GF-D8 (cell line): ENCODE data around the gene FDX2.
"Not testable (repeated sequence)": the region's sequence is repeated elsewhere in the genome, so short reads cannot be mapped to it uniquely, and the experiment has no call there.

Experiments used
- DNase-seq: peaks from one replicate; lab custom pipeline; 2025; lab: John Stamatoyannopoulos, UW

Gene FDX2

DNA sequence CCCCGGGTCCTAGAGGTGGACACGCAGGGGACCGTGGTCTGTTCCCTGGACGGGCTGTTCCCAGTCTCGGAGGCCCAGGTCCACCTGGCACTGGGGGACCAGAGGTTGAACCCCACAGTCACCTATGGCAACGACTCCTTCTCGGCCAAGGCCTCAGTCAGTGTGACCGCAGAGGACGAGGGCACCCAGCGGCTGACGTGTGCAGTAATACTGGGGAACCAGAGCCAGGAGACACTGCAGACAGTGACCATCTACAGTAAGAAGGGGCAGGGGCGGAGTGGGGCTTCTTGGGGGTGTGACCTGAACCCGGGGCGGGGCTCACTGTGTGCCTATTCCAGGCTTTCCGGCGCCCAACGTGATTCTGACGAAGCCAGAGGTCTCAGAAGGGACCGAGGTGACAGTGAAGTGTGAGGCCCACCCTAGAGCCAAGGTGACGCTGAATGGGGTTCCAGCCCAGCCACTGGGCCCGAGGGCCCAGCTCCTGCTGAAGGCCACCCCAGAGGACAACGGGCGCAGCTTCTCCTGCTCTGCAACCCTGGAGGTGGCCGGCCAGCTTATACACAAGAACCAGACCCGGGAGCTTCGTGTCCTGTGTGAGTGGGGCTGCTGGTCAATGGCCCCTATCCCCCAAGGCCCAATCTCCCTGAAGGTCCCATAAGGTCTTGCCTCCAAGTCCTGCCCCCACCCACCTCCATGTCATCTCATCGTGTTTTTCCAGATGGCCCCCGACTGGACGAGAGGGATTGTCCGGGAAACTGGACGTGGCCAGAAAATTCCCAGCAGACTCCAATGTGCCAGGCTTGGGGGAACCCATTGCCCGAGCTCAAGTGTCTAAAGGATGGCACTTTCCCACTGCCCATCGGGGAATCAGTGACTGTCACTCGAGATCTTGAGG is 31.5 kb downstream of the FDX2 start:
- no peak for DNase-seq

DNA sequence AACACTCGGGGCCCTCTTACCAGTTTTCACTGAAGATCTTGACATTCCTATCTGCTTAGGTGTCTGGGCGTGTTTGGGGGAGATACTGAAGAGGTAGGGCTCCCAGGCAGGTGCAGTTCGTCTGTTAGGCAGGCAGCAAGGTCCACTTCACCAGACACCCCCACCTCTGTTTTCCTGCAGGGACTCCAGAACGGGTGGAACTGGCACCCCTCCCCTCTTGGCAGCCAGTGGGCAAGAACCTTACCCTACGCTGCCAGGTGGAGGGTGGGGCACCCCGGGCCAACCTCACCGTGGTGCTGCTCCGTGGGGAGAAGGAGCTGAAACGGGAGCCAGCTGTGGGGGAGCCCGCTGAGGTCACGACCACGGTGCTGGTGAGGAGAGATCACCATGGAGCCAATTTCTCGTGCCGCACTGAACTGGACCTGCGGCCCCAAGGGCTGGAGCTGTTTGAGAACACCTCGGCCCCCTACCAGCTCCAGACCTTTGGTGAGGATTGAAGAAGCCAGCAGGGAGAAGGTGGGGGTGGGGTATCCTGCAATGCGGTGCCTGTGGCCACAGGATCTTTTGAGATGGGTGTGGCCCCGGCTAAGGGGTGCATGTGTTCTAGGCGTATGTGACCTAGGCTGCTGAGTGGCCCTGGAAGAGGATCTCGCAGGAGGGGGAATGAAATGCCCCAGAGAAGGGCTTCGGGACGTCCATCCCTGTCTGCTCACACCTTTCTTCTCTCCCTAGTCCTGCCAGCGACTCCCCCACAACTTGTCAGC is 32.3 kb downstream of the FDX2 start:
- DNase-seq, result no peak

DNA sequence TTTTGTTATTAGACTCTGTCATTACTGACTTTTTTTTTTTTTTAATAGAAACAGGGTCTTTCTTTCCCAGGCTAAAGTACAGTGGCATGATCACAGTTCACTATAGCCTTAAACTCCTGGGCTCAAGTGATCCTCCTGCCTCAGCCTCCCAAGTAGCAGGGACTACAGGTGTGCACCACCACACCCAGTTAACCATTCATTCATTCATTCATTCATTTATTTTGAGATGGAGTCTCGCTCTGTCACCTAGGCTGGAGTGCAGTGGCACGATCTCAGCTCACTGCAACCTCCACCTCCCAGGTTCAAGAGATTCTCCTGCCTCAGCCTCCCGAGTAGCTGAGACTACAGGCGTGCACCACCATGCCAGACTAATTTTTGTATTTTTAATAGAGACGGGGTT is 33.8 kb downstream of the FDX2 start:
- DNase-seq, result not testable (repeated sequence)

DNA sequence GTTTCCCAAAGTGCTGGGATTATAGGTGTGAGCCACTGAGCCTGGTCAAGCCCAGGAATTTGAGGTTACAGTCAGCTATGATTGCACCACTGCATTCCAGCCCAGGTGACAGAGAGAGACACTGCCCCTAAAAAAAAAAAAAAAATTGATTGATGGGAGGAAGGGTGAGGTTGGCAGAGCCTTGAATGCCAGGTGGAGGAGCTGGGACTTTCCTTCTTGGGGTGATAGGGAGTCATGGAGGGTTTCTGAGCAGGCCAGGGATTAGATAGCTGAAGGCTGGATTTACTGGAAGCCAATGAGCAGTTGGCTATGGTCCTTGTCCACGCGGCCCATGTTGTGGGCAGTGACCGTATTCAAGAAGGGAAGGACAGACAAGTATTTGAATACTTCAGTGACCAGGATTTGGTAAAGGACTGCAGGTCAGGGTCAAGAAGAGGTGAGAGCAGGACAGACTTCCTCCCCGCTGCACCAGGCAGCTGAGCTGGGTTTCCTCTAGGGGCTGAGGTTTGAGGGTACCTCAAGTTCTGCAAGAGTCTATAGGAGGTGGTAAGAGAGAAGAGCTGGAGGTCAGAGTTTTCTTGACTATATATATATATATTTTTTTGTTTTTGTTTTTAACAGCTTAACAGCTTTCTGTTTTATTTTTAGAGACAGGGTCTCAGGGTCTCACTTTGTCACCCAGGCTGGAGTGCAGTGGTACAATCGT is 35.9 kb downstream of the FDX2 start:
- DNase-seq, result peak; percentile 36

DNA sequence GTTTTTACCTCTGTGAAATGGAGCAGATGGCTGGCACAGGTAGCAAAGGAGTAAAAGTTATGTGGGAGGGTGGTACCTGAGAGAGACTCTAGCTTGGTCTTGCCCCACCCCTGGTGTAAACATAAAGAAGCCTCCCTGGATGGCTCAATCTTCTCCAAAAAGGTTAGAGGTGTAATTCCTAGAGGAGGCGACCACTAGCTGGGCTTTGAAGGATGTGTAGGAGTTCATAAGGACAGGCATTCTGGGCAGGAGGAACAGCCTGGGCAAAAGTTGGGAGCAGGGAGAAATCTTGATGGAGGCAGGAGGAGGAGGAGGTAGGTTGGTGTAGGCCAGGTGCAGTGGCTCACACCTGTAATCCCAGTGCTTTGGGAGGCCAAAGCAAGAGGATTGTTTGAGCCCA is 36.9 kb downstream of the FDX2 start:
- no peak for DNase-seq

DNA sequence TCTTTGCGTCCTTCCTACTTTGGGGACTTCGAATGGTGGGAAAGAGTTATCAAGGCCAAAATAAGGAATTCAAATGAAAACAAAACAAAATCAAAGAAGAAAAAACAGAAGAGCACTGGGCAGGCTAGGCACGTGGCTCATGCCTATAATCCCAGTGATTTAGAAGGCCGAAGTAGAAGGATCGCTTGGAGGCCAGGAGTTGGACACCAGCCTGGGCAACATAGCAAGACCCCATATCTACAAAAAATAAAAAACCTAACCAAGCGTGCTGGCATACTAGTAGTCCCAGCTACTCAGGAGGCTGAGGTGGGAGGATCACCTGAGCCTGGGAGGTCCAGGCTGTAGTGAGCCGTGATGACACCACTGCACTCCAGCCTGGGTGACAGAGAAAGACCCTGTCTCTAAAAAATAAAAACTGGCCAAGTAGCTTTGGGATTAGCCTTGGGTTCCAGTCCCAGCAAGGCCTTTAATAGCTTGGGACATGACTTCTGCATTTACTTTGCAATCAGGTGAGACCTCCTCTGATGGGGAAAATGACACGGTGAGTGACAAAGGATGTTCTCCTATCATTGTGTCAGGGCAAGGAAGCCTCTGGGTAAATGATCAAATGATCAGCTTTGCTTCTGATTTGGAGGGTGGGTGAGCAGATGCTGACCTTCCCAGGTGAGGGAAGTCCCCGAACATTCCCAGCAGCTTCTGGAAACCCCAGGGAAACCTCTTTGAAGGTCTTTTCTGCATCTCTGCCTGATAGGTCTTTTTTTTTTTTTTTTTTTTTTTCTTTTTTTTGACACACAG is 37.8 kb downstream of the FDX2 start:
- no peak for DNase-seq

DNA sequence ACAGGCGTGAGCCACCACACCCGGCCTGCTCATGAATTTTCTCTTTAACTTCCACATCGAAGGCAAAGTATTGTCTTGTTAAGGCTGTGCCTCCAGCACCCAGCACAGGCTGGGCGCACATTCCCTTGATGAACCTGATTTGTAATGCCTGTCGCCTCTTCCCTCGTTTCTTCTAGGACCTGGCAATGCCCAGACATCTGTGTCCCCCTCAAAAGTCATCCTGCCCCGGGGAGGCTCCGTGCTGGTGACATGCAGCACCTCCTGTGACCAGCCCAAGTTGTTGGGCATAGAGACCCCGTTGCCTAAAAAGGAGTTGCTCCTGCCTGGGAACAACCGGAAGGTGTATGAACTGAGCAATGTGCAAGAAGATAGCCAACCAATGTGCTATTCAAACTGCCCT is 41.2 kb downstream of the FDX2 start:
- no peak for DNase-seq

DNA sequence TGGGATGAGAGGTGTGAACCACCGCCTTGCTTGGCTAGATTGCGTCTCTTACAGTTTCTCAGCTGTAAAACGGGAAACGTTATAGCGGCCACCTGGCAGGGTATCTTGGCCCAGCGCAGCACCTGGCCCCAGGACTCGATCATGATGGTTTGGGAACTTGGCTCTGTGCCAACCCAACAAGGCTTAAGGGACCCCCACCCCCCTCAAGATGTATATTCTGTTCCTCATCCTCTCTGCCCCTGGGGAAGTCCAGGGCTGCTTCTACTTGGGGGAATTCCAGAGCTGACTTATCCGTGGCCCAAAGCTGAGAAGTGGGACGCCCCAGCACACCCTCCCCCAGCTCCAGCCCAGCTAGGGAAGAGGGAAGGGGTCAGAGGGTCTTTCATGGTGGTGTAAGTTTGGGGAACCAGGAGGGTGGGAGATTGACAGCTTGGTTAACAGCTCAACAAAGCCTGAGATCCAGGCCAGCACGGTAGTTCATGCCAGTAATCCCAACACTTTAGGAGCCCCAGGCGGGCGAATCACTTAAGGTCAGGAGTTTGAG is 44.2 kb downstream of the FDX2 start:
- DNase-seq, result peak; percentile 30

DNA sequence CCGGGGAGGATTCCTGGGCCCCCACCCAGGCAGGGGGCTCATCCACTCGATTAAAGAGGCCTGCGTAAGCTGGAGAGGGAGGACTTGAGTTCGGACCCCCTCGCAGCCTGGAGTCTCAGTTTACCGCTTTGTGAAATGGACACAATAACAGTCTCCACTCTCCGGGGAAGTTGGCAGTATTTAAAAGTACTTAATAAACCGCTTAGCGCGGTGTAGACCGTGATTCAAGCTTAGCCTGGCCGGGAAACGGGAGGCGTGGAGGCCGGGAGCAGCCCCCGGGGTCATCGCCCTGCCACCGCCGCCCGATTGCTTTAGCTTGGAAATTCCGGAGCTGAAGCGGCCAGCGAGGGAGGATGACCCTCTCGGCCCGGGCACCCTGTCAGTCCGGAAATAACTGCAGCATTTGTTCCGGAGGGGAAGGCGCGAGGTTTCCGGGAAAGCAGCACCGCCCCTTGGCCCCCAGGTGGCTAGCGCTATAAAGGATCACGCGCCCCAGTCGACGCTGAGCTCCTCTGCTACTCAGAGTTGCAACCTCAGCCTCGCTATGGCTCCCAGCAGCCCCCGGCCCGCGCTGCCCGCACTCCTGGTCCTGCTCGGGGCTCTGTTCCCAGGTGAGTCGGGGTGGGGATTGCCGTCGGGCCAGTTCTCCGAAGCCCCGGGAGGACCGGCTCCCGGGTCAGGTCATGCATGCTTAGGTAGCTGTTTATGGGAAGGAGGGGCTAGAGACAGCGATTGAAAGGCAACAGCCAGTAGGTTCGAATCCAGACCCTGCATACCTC is 45.0 kb downstream of the FDX2 start, which contains the start of gene ICAM1:
ICAM1 (plus strand) TSS at position 505 of the 779 bp plus-strand sequence; CDS start at position 545, 40 bp downstream.
- DNase-seq, result peak; percentile 83

DNA sequence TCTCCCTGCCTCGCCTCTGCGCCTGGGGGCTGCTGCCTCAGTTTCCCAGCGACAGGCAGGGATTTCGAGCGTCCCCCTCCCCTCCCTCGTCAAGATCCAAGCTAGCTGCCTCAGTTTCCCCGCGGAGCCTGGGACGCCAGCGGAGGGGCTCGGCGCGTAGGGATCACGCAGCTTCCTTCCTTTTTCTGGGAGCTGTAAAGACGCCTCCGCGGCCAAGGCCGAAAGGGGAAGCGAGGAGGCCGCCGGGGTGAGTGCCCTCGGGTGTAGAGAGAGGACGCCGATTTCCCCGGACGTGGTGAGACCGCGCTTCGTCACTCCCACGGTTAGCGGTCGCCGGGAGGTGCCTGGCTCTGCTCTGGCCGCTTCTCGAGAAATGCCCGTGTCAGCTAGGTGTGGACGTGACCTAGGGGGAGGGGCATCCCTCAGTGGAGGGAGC is 45.6 kb downstream of the FDX2 start:
- DNase-seq, result peak; percentile 90

DNA sequence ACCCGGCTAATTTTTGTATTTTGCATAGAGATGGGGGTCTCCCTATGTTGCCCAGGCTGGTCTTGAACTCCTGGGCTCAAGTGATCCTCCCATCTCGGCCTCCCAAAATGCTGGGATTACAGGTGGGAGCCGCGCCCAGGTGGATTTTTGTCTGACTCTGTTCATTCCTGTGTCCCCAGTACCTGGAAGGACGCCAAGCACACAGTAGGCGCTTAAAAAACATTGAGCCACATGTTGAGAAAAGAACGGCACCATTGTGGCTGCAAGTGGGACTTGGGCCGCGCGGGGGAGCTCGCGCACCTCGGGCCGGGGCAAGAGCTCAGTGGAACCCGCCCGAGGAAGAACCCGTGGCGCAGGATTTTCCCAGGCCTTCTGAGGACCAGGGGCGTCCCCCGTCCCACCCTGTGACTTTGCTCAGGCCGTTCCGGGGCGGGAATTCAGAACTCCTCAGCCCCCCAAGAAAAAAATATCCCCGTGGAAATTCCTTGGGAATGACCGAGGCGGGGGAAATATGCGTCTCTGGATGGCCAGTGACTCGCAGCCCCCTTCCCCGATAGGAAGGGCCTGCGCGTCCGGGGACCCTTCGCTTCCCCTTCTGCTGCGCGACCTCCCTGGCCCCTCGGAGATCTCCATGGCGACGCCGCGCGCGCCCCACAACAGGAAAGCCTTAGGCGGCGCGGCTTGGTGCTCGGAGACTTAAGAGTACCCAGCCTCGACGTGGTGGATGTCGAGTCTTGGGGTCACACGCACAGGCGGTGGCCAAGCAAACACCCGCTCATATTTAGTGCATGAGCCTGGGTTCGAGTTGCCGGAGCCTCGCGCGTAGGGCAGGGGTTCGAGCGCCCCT is 46.3 kb downstream of the FDX2 start:
- DNase-seq, result peak; percentile 48

DNA sequence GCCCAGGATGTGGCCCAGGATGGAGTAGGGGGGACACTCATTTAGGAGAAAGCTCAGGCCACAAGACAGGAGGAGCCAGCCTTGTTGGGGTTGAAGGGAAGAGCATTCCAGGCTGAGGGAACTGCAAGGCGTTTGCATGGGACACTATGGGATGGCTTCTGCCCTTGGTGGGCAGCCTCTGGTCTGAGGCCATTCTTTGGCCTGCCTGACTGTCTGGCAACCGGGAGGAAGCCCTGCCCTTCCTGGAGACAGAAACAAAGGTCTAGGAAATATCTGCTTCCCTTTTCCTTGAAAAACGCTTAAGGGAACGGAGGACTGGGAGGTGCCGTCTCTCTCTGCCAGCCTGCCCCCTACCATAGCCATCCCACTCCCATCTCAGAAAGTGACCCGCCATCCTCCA is 47.7 kb downstream of the FDX2 start:
- DNase-seq, result no peak

DNA sequence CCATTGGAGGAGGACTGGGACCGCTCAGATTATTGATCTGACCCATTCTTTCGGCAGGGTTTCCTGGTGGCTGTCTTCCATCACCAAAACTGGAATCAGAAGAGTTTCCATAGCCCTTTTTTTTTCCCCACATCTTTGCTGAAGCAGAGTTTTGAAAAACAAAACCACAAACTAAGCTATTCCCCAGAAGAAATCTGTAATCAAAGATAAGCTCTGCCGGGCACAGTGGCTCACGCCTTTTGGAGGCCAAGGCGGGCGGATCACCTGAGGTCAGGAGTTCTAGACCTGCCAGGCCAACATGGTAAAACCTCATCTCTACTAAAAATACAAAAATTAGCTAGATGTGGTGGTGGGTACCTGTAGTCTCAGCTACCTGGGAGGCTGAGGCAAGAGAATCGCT is 49.1 kb downstream of the FDX2 start:
- DNase-seq, result no peak

DNA sequence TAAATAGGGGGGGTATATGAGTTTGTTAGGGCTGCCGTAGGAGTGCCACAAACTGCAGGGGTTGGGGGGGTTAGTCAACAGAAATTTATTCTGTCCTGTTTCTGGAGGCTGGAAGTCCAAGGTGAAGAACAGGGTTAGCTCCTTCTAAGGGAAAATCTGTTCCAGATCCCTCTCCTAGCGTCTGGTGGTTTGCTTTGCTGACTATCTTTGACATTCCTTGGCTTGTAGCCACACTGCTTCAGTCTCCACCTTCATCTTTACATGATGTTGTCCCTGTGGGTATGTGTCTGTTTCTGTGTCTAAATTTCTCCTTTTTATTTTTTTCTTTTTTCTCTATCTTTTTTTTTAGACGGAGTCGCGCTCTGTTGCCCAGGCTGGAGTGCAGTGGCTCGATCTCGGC is 53.0 kb downstream of the FDX2 start:
- DNase-seq, result no peak

DNA sequence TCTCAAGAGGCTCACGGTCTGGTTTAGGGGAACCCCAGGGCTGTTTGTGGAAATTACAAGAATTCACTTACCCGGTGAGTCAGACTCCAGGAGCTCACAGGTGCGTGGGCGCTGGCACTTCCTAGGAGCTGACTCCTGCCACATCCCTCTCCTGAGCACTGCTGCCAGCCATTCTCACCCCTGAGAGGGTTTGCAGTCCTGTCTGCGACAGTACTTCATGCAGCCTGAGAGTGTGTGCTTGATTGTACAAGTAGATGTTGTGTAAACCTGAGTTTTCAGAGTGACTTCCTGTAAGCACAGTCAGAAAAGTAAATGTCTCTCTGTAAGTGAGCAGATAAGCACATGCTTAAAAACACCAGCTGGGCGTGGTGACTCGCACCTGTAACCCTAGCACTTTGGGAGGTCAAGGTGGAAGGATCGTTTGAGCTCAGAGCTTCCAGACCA is 55.7 kb downstream of the FDX2 start:
- DNase-seq, result no peak
